ENCODE results near the gene DNAJA4. TPM values are rescaled to one million over a fixed set of nuclear protein-coding genes. Genes with fewer than 3 reads are reported as not detected.
"Not testable (repeated sequence)": the region's sequence is repeated elsewhere in the genome, so short reads cannot be mapped to it uniquely, and the experiment has no call there.

The DNAJA4 gene
- total and polyA plus RNA-seq, 10 donors: 6.0 to 51.7 (median 14.8) TPM

DNA sequence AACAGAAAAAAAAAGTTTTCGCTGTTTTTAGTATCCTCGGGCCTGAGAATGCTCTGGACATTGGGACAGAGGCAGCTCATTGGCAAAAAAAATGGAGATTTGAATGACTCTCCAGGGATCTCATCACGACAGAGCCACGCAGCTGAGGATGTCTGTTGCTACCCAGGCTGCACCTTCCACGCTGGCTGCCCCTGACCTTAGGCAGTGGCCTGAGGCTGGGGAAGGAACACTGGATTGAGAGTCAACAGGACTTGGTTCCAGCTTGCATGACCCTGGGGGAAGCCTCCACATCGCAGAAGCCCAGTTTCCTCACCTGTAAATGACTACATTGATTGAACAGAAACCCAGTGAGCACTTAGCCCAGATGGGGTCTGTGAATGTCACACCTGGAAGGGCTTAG is 21.3 kb upstream of the DNAJA4 start:
- no peaks in the 10 kb centered on the region for H3K36me3 ChIP-seq
- TF ChIP-seq POLR2A (IDR thresholded peaks at IDR 0.05): no peak
- WGBS, 5 donors: 75 to 96% (median 91%) methylated on average over 5 to 6 of the region's 6 CpGs
- H3K27ac ChIP-seq: no peak overlapping the region
- peaks cover 0 to 15% (median 2%) of the 10 kb centered on the region in 6 donors for H3K4me1 ChIP-seq
- peaks cover 0 to 13% (median 0%) of the 10 kb centered on the region in 7 donors for H3K27me3 ChIP-seq (replicated peaks in 1 of 7)
- no peak overlapping the region for H3K4me3 ChIP-seq
- intact Hi-C loops (cut with DNase I; ENCODE audit: low total_unique reads): loop anchor here (5.0 kb wide), 1 partner anchor 281 kb away; no protein-coding TSS in a partner anchor
- H3K9me3 ChIP-seq: no peaks in the 10 kb centered on the region
- DNase-seq: no peak

DNA sequence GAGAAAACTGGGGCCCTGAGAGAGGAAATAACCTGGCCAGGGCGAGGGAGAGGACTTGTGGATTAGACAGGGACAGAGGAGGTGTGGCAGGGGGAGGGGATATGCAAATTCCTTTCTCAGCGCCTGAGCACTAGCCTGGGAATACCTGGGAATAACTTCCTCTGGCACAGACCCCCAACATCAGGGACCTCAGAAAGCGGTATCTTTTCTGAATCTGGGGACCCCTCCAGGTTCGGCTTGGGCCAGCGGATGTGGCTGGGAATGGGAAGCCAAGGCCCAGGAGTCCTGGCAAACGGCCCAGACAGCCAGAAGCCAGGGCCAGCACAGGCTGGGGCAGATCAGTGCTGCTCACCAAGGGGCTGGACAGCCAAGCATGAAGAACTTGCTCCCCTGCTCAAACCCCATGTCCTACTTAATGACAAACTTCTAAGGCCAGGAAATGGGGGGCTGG is 20.8 kb upstream of the DNAJA4 start:
- H3K4me3 ChIP-seq: no peak overlapping the region
- H3K4me1 ChIP-seq: peaks cover 0 to 15% (median 2%) of the 10 kb centered on the region in 6 donors
- H3K27me3 ChIP-seq (replicated peaks in 1 of 7): peaks cover 0 to 13% (median 0%) of the 10 kb centered on the region in 7 donors
- TF ChIP-seq POLR2A (IDR thresholded peaks at IDR 0.05) (no peak), POLR2AphosphoS5 (IDR thresholded peaks at IDR 0.05) (peak in 1 of 3 donors; percentile 8)
- intact Hi-C loops (cut with DNase I; ENCODE audit: low total_unique reads): loop anchor here (5.0 kb wide), 1 partner anchor 281 kb away; no protein-coding TSS in a partner anchor
- DNase-seq: no peak
- H3K36me3 ChIP-seq: no peaks in the 10 kb centered on the region
- no peaks in the 10 kb centered on the region for H3K9me3 ChIP-seq
- 45 to 73% (median 62%) methylated on average over 3 to 6 of the region's 6 CpGs for WGBS, 5 donors
- H3K27ac ChIP-seq: no peak overlapping the region

DNA sequence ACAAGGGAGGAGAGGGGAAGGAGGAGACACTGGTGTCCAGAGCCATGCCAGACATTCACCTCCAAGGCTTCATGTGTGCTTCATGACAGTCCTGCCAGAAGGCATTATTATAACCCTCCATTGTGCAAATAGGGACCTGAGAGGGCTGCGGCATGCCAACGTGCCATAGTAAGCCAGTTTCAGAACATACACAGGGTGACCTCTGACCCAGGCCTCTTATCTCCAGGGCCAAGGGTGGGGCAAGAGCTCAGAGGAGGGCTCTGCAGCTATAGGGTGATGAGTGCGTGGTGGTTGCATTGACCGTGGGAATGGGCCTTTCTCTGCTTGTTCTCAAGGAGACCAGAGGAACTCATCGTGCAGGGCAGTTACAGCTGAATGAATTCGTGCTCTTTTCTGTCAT is 20.3 kb upstream of the DNAJA4 start:
- Histone ChIP-seq H3K4me1 (peaks cover 0 to 15% (median 2%) of the 10 kb centered on the region in 6 donors), H3K4me3 (no peak overlapping the region), H3K27ac (no peak overlapping the region), H3K27me3 (replicated peaks in 1 of 7) (peaks cover 0 to 13% (median 0%) of the 10 kb centered on the region in 7 donors), H3K36me3 (no peaks in the 10 kb centered on the region), H3K9me3 (no peaks in the 10 kb centered on the region)
- TF ChIP-seq, protein P1, sequence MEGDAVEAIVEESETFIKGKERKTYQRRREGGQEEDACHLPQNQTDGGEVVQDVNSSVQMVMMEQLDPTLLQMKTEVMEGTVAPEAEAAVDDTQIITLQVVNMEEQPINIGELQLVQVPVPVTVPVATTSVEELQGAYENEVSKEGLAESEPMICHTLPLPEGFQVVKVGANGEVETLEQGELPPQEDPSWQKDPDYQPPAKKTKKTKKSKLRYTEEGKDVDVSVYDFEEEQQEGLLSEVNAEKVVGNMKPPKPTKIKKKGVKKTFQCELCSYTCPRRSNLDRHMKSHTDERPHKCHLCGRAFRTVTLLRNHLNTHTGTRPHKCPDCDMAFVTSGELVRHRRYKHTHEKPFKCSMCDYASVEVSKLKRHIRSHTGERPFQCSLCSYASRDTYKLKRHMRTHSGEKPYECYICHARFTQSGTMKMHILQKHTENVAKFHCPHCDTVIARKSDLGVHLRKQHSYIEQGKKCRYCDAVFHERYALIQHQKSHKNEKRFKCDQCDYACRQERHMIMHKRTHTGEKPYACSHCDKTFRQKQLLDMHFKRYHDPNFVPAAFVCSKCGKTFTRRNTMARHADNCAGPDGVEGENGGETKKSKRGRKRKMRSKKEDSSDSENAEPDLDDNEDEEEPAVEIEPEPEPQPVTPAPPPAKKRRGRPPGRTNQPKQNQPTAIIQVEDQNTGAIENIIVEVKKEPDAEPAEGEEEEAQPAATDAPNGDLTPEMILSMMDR (IDR thresholded peaks at IDR 0.05 in 8 of 11, conservative IDR thresholded peaks at IDR 0.05 in 3 of 11): no peak
- TF ChIP-seq POLR2A (IDR thresholded peaks at IDR 0.05): no peak
- TF ChIP-seq POLR2AphosphoS5 (IDR thresholded peaks at IDR 0.05): no peak
- intact Hi-C loops (cut with DNase I; ENCODE audit: low total_unique reads): loop anchor here (5.0 kb wide), 1 partner anchor 282 kb away; no protein-coding TSS in a partner anchor
- WGBS, 5 donors: 83 to 88% (median 85%) methylated on average over 6 of the region's 6 CpGs
- DNase-seq: no peak

DNA sequence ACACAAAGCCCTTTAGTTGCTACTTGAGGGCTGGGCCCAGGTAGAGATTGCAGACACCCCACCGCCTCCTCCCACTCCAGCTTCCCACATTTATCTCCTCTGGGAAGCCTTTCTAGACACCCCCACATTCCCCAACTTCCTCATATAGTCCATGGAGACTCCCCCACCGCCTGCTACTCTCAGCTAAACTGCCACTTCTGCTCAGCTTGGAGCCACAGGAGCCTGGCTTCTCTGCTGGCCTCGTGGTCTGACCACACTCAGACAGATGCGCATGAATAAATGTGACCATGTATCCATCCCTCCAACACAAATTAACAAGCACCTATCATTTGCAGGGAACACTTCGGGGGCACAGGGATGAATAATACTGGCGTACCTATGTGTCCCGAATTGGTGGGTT is 19.5 kb upstream of the DNAJA4 start:
- no peaks in the 10 kb centered on the region for H3K9me3 ChIP-seq
- H3K4me3 ChIP-seq: no peak overlapping the region
- H3K27me3 ChIP-seq (replicated peaks in 1 of 7): peaks cover 0 to 13% (median 0%) of the 10 kb centered on the region in 7 donors
- 48 to 76% (median 60%) methylated on average over 6 to 7 of the region's 7 CpGs for WGBS, 5 donors
- DNase-seq: no peak
- intact Hi-C loops (cut with DNase I; ENCODE audit: low total_unique reads): loop anchor here (5.0 kb wide), 1 partner anchor 283 kb away; no protein-coding TSS in a partner anchor
- no peak overlapping the region for H3K27ac ChIP-seq
- H3K36me3 ChIP-seq: no peaks in the 10 kb centered on the region
- TF ChIP-seq POLR2AphosphoS5 (IDR thresholded peaks at IDR 0.05): no peak
- TF ChIP-seq POLR2A (IDR thresholded peaks at IDR 0.05): no peak
- TF ChIP-seq, protein P1 (IDR thresholded peaks at IDR 0.05 in 8 of 11, conservative IDR thresholded peaks at IDR 0.05 in 3 of 11): no peak
- H3K4me1 ChIP-seq: peaks cover 0 to 15% (median 2%) of the 10 kb centered on the region in 6 donors

DNA sequence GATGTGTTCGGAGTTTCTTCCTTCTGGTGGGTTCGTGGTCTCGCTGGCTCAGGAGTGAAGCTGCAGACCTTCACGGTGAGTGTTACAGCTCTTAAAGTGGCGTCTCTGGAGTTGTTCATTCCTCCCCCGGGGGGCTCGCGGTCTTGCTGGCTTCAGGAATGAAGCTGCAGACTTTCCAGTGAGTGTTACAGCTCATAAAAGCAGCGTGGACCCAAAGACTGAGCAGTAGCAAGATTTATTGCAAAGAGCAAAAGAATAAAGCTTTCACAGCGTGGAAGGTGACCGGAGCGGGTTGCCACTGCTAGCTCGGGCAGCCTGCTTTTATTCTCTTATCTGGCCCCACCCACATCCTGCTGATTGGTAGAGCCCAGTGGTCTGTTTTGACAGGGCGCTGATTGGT is 19.0 kb upstream of the DNAJA4 start:
- H3K9me3 ChIP-seq; H3K27ac ChIP-seq; H3K36me3 ChIP-seq; H3K4me3 ChIP-seq; intact Hi-C loops (cut with DNase I; ENCODE audit: low total_unique reads); DNase-seq: not testable (repeated sequence)
- Histone ChIP-seq H3K4me1 (peaks cover 0 to 15% (median 2%) of the 10 kb centered on the region in 6 donors), H3K27me3 (replicated peaks in 1 of 7) (peaks cover 0 to 13% (median 0%) of the 10 kb centered on the region in 7 donors)
- WGBS, 5 donors: 79 to 85% (median 83%) methylated on average over 13 to 14 of the region's 14 CpGs

DNA sequence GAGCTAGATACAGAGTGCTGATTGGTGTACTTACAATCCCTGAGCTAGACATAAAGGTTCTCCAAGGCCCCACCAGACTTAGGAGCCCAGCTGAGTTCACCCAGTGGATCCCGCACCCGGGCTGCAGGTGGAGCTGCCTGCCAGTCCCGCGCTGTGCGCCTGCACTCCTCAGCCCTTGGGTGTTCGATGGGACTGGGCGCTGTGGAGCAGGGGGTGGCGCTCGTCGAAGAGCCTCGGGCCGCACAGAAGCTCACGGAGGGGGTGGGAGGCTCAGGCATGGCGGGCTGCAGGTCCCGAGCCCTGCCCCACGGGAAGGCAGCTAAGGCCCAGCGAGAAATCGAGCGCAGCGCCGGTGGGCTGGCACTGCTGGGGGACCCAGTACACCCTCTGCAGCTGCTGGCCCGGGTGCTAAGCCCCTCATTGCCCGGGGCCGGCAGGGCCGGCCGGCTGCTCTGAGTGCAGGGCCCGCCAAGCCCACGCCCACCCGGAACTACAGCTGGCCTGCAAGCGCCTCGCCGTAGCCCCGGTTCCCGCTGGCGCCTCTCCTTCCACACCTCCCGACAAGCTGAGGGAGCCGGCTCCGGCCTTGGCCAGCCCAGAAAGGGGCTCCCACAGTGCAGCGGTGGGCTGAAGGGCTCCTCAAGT is 18.3 kb upstream of the DNAJA4 start:
- H3K4me1 ChIP-seq; H3K4me3 ChIP-seq; H3K9me3 ChIP-seq; H3K36me3 ChIP-seq; H3K27ac ChIP-seq; DNase-seq; intact Hi-C loops (cut with DNase I; ENCODE audit: low total_unique reads): not testable (repeated sequence)
- 93 to 97% (median 95%) methylated on average over 18 to 39 of the region's 39 CpGs for WGBS, 5 donors
- H3K27me3 ChIP-seq (replicated peaks in 1 of 7): peaks cover 0 to 11% (median 0%) of the 10 kb centered on the region in 7 donors
